ENCODE measurements around the gene LIN7A. TPM values are rescaled to one million over a fixed set of nuclear protein-coding genes. Genes with fewer than 3 reads are reported as not detected.

The LIN7A gene
- total RNA-seq, 1 donor = 6.5 TPM

DNA sequence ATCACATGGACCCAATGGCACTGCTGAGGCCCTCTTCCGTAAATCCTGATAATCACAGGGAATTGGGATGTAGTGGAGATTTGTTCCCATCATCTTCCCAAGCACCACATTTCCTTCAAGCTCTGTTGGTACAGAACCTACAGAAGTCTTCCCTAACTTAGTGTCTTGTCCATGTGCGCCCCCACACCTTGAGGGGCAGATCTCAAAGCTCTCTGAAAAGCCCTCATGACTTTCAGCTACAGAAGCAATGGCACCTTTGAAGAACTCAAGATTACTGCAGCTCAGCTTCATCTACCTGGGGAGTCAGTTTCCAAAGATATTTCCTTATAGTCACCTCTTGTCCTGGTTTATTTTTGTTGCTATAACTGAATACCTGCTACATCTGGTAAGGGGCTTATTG, 166.8 kb downstream of the LIN7A start:
- TF ChIP-seq, protein P1, sequence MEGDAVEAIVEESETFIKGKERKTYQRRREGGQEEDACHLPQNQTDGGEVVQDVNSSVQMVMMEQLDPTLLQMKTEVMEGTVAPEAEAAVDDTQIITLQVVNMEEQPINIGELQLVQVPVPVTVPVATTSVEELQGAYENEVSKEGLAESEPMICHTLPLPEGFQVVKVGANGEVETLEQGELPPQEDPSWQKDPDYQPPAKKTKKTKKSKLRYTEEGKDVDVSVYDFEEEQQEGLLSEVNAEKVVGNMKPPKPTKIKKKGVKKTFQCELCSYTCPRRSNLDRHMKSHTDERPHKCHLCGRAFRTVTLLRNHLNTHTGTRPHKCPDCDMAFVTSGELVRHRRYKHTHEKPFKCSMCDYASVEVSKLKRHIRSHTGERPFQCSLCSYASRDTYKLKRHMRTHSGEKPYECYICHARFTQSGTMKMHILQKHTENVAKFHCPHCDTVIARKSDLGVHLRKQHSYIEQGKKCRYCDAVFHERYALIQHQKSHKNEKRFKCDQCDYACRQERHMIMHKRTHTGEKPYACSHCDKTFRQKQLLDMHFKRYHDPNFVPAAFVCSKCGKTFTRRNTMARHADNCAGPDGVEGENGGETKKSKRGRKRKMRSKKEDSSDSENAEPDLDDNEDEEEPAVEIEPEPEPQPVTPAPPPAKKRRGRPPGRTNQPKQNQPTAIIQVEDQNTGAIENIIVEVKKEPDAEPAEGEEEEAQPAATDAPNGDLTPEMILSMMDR (IDR thresholded peaks at IDR 0.05; ENCODE audit: extremely low read depth, low read depth, low read length) = no peak
- no peaks in the 10 kb centered on the region for H3K79me2 ChIP-seq (ENCODE audit: insufficient read depth, low read length)
- H4K20me1 ChIP-seq (ENCODE audit: insufficient read depth, low read length) = no peaks in the 10 kb centered on the region
- no peaks in the 10 kb centered on the region for H3K36me3 ChIP-seq (ENCODE audit: insufficient read depth, low read length)
- H3K9me3 ChIP-seq (ENCODE audit: low read depth, low read length) = no peaks in the 10 kb centered on the region
- no peaks in the 10 kb centered on the region for H3K4me1 ChIP-seq (ENCODE audit: insufficient read depth, low read length)
- H3K4me2 ChIP-seq (ENCODE audit: insufficient read depth, low read length) = no peak overlapping the region
- no peak overlapping the region for H2AFZ ChIP-seq (ENCODE audit: low read length)
- H3K27ac ChIP-seq (ENCODE audit: low read depth, low read length) = no peak overlapping the region
- H3K27me3 ChIP-seq (ENCODE audit: insufficient read depth, low read length) = no peaks in the 10 kb centered on the region
- H3K4me3 ChIP-seq (ENCODE audit: insufficient read depth, low read length) = no peak overlapping the region
- DNase-seq (ENCODE audit: insufficient read length, low spot score, missing footprints) = no peak

DNA sequence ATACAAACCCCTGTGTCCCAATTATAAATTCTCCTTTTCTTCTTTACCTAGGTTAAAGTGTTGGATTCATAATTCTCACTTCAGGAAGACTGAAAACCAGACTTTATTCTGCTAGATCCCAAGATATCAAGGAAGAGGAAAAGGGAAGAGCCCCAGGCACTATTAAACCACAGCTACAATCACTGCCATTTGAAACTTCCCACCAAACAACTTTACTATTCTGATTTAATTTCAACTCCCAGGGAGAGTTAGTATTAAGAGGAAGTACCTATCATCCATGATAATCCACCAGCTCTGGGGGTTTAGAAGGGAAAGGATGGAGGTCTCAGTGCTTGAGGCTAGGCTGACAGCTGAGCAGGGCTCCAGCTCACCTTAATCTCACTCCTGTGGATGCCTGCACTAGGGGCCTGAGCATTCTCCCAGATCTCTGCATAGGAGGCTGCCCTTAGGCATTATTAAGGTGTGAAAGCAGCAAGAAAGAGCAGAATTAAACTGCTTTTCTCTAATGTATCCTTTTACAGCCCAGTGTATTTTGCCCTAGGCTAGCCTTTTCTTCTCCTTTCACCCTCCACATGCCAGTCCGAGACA, 168.1 kb downstream of the LIN7A start:
- H3K9me3 ChIP-seq (ENCODE audit: low read depth, low read length) = no peaks in the 10 kb centered on the region
- H3K27me3 ChIP-seq (ENCODE audit: insufficient read depth, low read length) = no peaks in the 10 kb centered on the region
- no peaks in the 10 kb centered on the region for H4K20me1 ChIP-seq (ENCODE audit: insufficient read depth, low read length)
- DNase-seq (ENCODE audit: insufficient read length, low spot score, missing footprints) = no peak
- H3K36me3 ChIP-seq (ENCODE audit: insufficient read depth, low read length) = no peaks in the 10 kb centered on the region
- no peaks in the 10 kb centered on the region for H3K4me1 ChIP-seq (ENCODE audit: insufficient read depth, low read length)
- H3K27ac ChIP-seq (ENCODE audit: low read depth, low read length) = no peak overlapping the region
- TF ChIP-seq, protein P1 (IDR thresholded peaks at IDR 0.05; ENCODE audit: extremely low read depth, low read depth, low read length) = no peak
- no peak overlapping the region for H3K4me2 ChIP-seq (ENCODE audit: insufficient read depth, low read length)
- H3K4me3 ChIP-seq (ENCODE audit: insufficient read depth, low read length) = no peak overlapping the region
- H2AFZ ChIP-seq (ENCODE audit: low read length) = peak overlapping the region; percentile 34
- no peaks in the 10 kb centered on the region for H3K79me2 ChIP-seq (ENCODE audit: insufficient read depth, low read length)

DNA sequence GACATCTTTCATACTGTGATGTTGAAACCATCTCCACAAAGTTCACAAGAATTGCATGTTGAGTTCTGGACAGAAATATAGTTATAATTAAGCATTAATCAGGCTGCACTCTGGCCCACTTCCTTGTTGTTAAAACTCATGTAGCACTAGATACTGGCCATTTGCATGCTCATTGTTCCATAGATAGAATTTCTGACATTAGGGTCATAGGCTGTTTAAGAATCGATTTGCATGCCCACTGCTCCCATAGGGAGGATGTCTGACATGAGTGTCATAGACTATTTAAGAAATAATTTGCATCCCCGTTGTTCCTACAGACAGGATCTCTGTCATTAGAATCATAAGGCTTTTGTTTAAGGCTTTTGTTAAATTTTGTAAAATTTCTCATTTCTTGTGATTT, 170.8 kb downstream of the LIN7A start:
- Histone ChIP-seq H3K27ac (ENCODE audit: low read depth, low read length) (no peak overlapping the region), H3K79me2 (ENCODE audit: insufficient read depth, low read length) (no peaks in the 10 kb centered on the region), H3K4me3 (ENCODE audit: insufficient read depth, low read length) (no peak overlapping the region), H3K9me3 (ENCODE audit: low read depth, low read length) (no peaks in the 10 kb centered on the region), H3K27me3 (ENCODE audit: insufficient read depth, low read length) (no peaks in the 10 kb centered on the region), H4K20me1 (ENCODE audit: insufficient read depth, low read length) (no peaks in the 10 kb centered on the region), H3K36me3 (ENCODE audit: insufficient read depth, low read length) (no peaks in the 10 kb centered on the region), H3K4me2 (ENCODE audit: insufficient read depth, low read length) (no peak overlapping the region), H3K4me1 (ENCODE audit: insufficient read depth, low read length) (peaks cover 4% of the 10 kb centered on the region), H2AFZ (ENCODE audit: low read length) (no peak overlapping the region)
- DNase-seq (ENCODE audit: insufficient read length, low spot score, missing footprints) = no peak
- TF ChIP-seq, protein P1 (IDR thresholded peaks at IDR 0.05; ENCODE audit: extremely low read depth, low read depth, low read length) = no peak

DNA sequence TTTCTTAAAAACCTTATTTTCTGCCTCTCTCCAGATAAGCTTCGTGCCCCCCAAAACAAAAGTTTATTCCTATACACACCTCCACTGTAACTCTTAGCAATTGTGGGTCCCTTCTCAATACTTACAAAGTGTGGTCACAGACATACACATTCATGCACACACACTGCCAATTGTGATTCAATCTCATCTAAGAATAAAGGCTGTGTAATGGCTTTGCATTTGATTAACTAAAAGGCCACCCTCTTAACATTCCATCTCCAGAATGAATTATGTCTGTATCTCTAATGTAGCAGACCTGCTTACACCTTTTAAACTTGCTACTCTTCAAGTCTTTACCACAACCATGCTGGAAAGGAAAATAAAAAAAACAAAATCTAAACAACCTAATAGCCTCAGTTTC, 171.5 kb downstream of the LIN7A start:
- H3K4me2 ChIP-seq (ENCODE audit: insufficient read depth, low read length) = no peak overlapping the region
- H2AFZ ChIP-seq (ENCODE audit: low read length) = no peak overlapping the region

More for the DNA sequence above, 171.5 kb downstream of the LIN7A start:
- TF ChIP-seq, protein P1 (IDR thresholded peaks at IDR 0.05; ENCODE audit: extremely low read depth, low read depth, low read length) = no peak
- H3K27me3 ChIP-seq (ENCODE audit: insufficient read depth, low read length) = no peaks in the 10 kb centered on the region
- H3K79me2 ChIP-seq (ENCODE audit: insufficient read depth, low read length) = no peaks in the 10 kb centered on the region
- no peaks in the 10 kb centered on the region for H3K9me3 ChIP-seq (ENCODE audit: low read depth, low read length)
- H3K4me3 ChIP-seq (ENCODE audit: insufficient read depth, low read length) = no peak overlapping the region
- no peaks in the 10 kb centered on the region for H3K36me3 ChIP-seq (ENCODE audit: insufficient read depth, low read length)
- no peak overlapping the region for H3K27ac ChIP-seq (ENCODE audit: low read depth, low read length)
- no peak for DNase-seq (ENCODE audit: insufficient read length, low spot score, missing footprints)
- peaks cover 4% of the 10 kb centered on the region for H3K4me1 ChIP-seq (ENCODE audit: insufficient read depth, low read length)
- H4K20me1 ChIP-seq (ENCODE audit: insufficient read depth, low read length) = no peaks in the 10 kb centered on the region
